HG03039 (cell line): ENCODE results near the gene OR5B17.
"Not testable (repeated sequence)": the region's sequence is repeated elsewhere in the genome, so short reads cannot be mapped to it uniquely, and the experiment has no call there.

Experiments
- ATAC-seq: cut with Tn5 transposase; IDR thresholded peaks from one replicate; pipeline ENCODE4 v1.9.1; 2021; ENCODE audit warnings: mild to moderate bottlenecking, moderate library complexity; ENCODE audit not compliant: unreplicated experiment

Gene OR5B17

GRCh38 chr11:58358969-58359368 is at the start of gene OR5B17:
Gene OR5B17 (minus strand): TSS chr11:58359069. CDS start chr11:58359069, 0 bp downstream.
- ATAC-seq, result no peak

GRCh38 chr11:58406774-58407173 is 47.9 kb upstream of the OR5B17 start, which contains the start of gene OR5B3:
Gene OR5B3 (minus strand): TSS chr11:58406874. CDS start chr11:58403409, 3,465 bp downstream.
- ATAC-seq, result no peak

- ATAC-seq, result not testable (repeated sequence)
These were observed 40.8 kb upstream of the OR5B17 start for GRCh38 chr11:58399622-58400021.

- no peak for ATAC-seq
These were observed 36.7 kb upstream of the OR5B17 start for GRCh38 chr11:58395581-58395980.

GRCh38 chr11:58394195-58394594 is 35.3 kb upstream of the OR5B17 start:
- no peak for ATAC-seq

- no peak for ATAC-seq
These were observed 33.9 kb upstream of the OR5B17 start for GRCh38 chr11:58392746-58393145.

GRCh38 chr11:58391879-58392278 is 33.0 kb upstream of the OR5B17 start:
- ATAC-seq, result no peak

GRCh38 chr11:58390551-58391063 is 31.7 kb upstream of the OR5B17 start:
- no peak for ATAC-seq

GRCh38 chr11:58354727-58355126 is 4.1 kb downstream of the OR5B17 start:
- no peak for ATAC-seq

- ATAC-seq, result no peak
These were observed 13.7 kb downstream of the OR5B17 start for GRCh38 chr11:58345204-58345603.

GRCh38 chr11:58334708-58335107 is 24.2 kb downstream of the OR5B17 start:
- ATAC-seq, result no peak

- no peak for ATAC-seq
These were observed 28.0 kb downstream of the OR5B17 start for GRCh38 chr11:58330861-58331260.

- no peak for ATAC-seq
These were observed 40.3 kb downstream of the OR5B17 start for GRCh38 chr11:58318532-58318931.

- no peak for ATAC-seq
These were observed 42.7 kb downstream of the OR5B17 start for GRCh38 chr11:58316142-58316541.
